T-helper 9 cell (primary cell): ENCODE results near the gene NAT16.
"Not testable (repeated sequence)": the region's sequence is repeated elsewhere in the genome, so short reads cannot be mapped to it uniquely, and the experiment has no call there.

Experiments
- DNase-seq: peaks from one replicate; pipeline ENCODE4 v3.0.0-alpha.2; 2020

NAT16 gene

GRCh38 chr7:101125989-101126650 lies 54.0 kb downstream of the NAT16 start:
- DNase-seq, result no peak

GRCh38 chr7:101124376-101125056 lies 55.6 kb downstream of the NAT16 start:
- no peak for DNase-seq

GRCh38 chr7:101123703-101124068 lies 56.4 kb downstream of the NAT16 start:
- no peak for DNase-seq

- DNase-seq, result no peak
Observed at GRCh38 chr7:101122933-101123702, 57.0 kb downstream of the NAT16 start.

DNA sequence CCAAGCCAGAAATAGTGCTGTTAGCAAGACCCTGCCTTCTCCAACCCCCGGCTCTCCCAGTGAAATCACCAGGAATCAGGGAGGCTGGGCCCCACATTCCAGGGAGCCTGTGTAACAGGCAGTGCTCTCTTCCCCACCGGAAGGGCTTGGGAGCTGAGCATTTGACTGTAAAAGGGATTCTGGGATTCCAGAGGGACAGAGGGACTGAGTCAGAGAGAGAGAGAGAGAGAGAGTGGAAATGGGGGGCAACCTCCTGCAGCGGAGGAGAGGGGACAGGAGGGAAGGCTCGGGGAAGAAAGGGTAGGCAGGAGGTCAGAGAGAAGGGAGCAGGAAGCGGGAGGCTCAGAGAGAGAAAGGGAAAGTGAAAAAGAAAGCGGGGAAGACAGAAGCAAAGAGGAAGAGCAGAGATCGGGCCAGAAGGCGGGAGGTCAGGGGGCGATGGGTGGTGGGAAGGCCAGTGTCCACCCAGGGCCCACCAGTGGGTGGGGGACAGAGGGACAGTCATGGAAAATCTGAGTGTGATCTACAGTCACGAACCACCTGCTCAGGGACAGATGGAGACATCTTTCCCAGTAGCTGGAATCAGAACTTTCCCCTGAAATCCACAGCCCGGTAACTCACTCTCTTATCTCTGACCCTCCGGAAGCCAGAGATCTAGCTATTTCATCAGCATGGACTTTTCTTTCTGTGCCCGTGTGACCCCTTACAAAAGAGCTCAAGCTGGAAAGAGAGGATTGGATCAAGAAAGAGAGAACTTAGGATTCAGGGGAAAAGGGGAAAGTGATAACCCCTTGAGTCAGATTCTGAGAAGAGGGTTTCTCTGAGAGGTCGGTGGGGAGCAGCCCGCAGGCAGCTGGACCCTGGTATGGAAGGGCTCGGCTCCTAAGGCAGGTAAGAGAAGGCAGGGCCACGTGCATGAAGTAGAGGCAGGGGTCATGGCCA lies 57.8 kb downstream of the NAT16 start:
- DNase-seq, result no peak

DNA sequence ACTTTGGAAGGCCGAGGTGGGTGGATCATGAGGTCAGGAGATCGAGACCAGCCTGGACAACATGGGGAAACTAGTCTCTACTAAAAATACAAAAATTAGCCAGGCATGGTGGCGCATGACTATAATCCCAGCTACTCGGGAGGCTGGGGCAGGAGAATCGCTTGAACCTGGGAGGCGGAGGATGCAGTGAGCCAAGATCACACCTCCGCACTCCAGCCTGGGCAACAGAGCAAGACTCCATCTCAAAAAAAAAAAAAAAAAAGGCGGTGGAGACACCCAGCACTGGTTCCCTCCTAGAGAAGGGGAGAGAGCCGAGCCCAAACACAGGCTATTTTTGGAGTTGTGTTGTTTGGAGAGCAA lies 58.5 kb downstream of the NAT16 start:
- not testable (repeated sequence) for DNase-seq
